ENCODE measurements around the gene WNT16.

WNT16 gene

DNA sequence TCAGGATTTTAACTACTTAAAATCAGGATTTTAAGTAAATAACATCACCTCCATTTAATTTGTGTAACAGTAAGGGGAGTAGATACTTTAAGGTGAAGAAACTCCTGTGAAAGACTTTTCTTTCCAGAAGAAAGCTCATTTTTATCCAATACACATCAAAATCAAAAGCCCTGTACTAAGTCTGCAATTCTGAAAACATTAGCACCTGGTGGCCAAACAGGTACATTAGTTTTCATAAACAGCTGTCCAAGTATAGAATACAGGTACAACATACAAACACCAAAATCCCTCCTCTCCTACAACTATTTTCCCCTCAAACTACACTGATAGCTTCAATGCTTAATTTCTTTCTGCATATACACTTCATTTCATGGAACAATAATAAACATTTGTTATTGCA lies 44.4 kb downstream of the WNT16 start:
- Histone ChIP-seq H3K79me2 (ENCODE audit: low read length) (peaks cover 55% of the 10 kb centered on the region), H3K36me3 (replicated peaks; ENCODE audit: insufficient read depth, low read length) (peaks cover 21% of the 10 kb centered on the region), H3F3A (ENCODE audit: insufficient read depth, low read length) (peaks cover 39% of the 10 kb centered on the region), H2AFZ (ENCODE audit: low read length) (no peak overlapping the region), H3K9me3 (replicated peaks; ENCODE audit: insufficient read depth, low read length) (no peaks in the 10 kb centered on the region), H3K9ac (ENCODE audit: low read length) (peak overlapping the region; percentile 43; the same call in 1 of the 2 replicates), H4K20me1 (ENCODE audit: insufficient read depth, low read length) (no peaks in the 10 kb centered on the region), H3K27ac (ENCODE audit: low read length) (peak overlapping the region; percentile 85), H3K9me2 (replicated peaks; ENCODE audit: insufficient read depth, low read length) (no peaks in the 10 kb centered on the region), H3K4me3 (ENCODE audit: low read length) (peak overlapping the region; percentile 6), H3K4me2 (ENCODE audit: low read depth, low read length) (peak overlapping the region; percentile 91), H3K4me1 (ENCODE audit: low read length) (peaks cover 59% of the 10 kb centered on the region), H3K27me3 (replicated peaks; ENCODE audit: insufficient read depth, low read length) (no peaks in the 10 kb centered on the region)
- TF ChIP-seq, protein P1, sequence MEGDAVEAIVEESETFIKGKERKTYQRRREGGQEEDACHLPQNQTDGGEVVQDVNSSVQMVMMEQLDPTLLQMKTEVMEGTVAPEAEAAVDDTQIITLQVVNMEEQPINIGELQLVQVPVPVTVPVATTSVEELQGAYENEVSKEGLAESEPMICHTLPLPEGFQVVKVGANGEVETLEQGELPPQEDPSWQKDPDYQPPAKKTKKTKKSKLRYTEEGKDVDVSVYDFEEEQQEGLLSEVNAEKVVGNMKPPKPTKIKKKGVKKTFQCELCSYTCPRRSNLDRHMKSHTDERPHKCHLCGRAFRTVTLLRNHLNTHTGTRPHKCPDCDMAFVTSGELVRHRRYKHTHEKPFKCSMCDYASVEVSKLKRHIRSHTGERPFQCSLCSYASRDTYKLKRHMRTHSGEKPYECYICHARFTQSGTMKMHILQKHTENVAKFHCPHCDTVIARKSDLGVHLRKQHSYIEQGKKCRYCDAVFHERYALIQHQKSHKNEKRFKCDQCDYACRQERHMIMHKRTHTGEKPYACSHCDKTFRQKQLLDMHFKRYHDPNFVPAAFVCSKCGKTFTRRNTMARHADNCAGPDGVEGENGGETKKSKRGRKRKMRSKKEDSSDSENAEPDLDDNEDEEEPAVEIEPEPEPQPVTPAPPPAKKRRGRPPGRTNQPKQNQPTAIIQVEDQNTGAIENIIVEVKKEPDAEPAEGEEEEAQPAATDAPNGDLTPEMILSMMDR (IDR thresholded peaks at IDR 0.05; ENCODE audit: low read length), result peak; percentile 58
- no peak for TF ChIP-seq EZH2 (optimal IDR thresholded peaks at IDR 0.05; ENCODE audit: low read depth, low read length)
- TF ChIP-seq EZH2phosphoT487 (IDR thresholded peaks at IDR 0.05; ENCODE audit: low read length), result no peak
- DNase-seq, result peak; percentile 54

- TF ChIP-seq, protein P1 (IDR thresholded peaks at IDR 0.05; ENCODE audit: low read length), result no peak
- no peak for TF ChIP-seq EZH2 (optimal IDR thresholded peaks at IDR 0.05; ENCODE audit: low read depth, low read length)
- TF ChIP-seq EZH2phosphoT487 (IDR thresholded peaks at IDR 0.05; ENCODE audit: low read length), result no peak
- Histone ChIP-seq H3K79me2 (ENCODE audit: low read length) (peaks cover 53% of the 10 kb centered on the region), H4K20me1 (ENCODE audit: insufficient read depth, low read length) (no peaks in the 10 kb centered on the region), H3K4me3 (ENCODE audit: low read length) (no peak overlapping the region), H3K9ac (ENCODE audit: low read length) (no peak overlapping the region), H3K9me2 (replicated peaks; ENCODE audit: insufficient read depth, low read length) (no peaks in the 10 kb centered on the region), H3K9me3 (replicated peaks; ENCODE audit: insufficient read depth, low read length) (no peaks in the 10 kb centered on the region), H2AFZ (ENCODE audit: low read length) (no peak overlapping the region), H3K4me2 (ENCODE audit: low read depth, low read length) (no peak overlapping the region), H3F3A (ENCODE audit: insufficient read depth, low read length) (peaks cover 23% of the 10 kb centered on the region), H3K4me1 (ENCODE audit: low read length) (peaks cover 31% of the 10 kb centered on the region), H3K27me3 (replicated peaks; ENCODE audit: insufficient read depth, low read length) (no peaks in the 10 kb centered on the region), H3K27ac (ENCODE audit: low read length) (no peak overlapping the region), H3K36me3 (replicated peaks; ENCODE audit: insufficient read depth, low read length) (peaks cover 27% of the 10 kb centered on the region)
- no peak for DNase-seq
Observed at GRCh38 chr7:121376979-121377378, 48.2 kb downstream of the WNT16 start.

GRCh38 chr7:121379930-121380329 lies 51.1 kb downstream of the WNT16 start:
- no peak for DNase-seq
- H3K4me2 ChIP-seq (ENCODE audit: low read depth, low read length), result no peak overlapping the region

More at GRCh38 chr7:121379930-121380329, 51.1 kb downstream of the WNT16 start:
- Histone ChIP-seq H3K36me3 (replicated peaks; ENCODE audit: insufficient read depth, low read length) (peaks cover 34% of the 10 kb centered on the region), H3F3A (ENCODE audit: insufficient read depth, low read length) (peaks cover 8% of the 10 kb centered on the region; the same call in 1 of the 2 replicates), H2AFZ (ENCODE audit: low read length) (no peak overlapping the region), H3K27ac (ENCODE audit: low read length) (no peak overlapping the region), H3K9me2 (replicated peaks; ENCODE audit: insufficient read depth, low read length) (no peaks in the 10 kb centered on the region), H3K9me3 (replicated peaks; ENCODE audit: insufficient read depth, low read length) (no peaks in the 10 kb centered on the region), H4K20me1 (ENCODE audit: insufficient read depth, low read length) (no peaks in the 10 kb centered on the region; the same call in 1 of the 2 replicates), H3K4me3 (ENCODE audit: low read length) (no peak overlapping the region), H3K4me1 (ENCODE audit: low read length) (peaks cover 26% of the 10 kb centered on the region), H3K9ac (ENCODE audit: low read length) (no peak overlapping the region), H3K79me2 (ENCODE audit: low read length) (peaks cover 64% of the 10 kb centered on the region), H3K27me3 (replicated peaks; ENCODE audit: insufficient read depth, low read length) (no peaks in the 10 kb centered on the region)
- TF ChIP-seq EZH2 (optimal IDR thresholded peaks at IDR 0.05; ENCODE audit: low read depth, low read length) (no peak), EZH2phosphoT487 (IDR thresholded peaks at IDR 0.05; ENCODE audit: low read length) (no peak)
- TF ChIP-seq, protein P1 (IDR thresholded peaks at IDR 0.05; ENCODE audit: low read length), result no peak
